ENCODE results near the gene RNF32. TPM values are rescaled to one million over a fixed set of nuclear protein-coding genes. Genes with fewer than 3 reads are reported as not detected.
"Not testable (repeated sequence)": the region's sequence is repeated elsewhere in the genome, so short reads cannot be mapped to it uniquely, and the experiment has no call there.

Gene RNF32
- polyA plus RNA-seq, 1 donor (not counting 4 experiments of a cell fraction or from before 2014, with no cell fraction given): 0.34 TPM

DNA sequence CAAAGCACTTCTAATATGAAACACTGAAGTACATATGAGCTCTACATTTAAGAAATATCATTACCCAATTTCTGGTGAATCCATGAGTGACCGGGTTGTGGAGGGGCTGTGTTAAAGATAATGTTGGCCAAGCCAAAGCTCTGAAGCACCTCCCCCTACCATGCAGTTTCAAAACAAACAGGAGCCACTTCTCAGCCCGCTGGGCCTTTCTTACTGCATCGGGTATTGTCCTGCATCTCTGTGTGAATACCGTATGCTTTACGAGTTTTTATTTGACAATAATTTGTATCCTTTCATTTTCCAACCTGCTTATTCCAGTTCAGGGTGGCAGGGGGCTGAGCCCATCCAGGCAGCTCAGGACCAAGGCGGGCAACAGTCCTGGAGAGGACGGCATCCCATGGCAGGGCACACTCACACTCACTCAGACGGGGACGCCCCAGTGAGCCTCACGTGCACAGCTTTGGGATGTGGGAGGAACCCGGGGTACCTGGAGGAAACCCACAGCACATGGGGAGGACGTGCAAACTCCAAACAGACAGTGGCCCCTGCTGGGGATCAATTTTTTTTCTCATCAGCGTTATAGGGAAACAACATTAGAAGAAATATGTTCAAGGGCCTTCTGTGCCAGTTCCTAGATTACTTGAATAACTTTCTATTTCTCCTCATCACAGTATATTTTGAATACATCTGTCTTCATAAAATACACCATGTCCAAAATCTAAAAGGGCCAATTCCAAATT is 1.9 kb downstream of the RNF32 start:
- no peaks in the 10 kb centered on the region for H3K79me2 ChIP-seq (ENCODE audit: control insufficient read depth, insufficient read depth, low read length)
- no peak overlapping the region for H3K27ac ChIP-seq (ENCODE audit: control insufficient read depth, insufficient read depth, low read length)
- DNase-seq (ENCODE audit: low read depth, low spot score) (no peak), FAIRE-seq (no peak)
- H3K4me2 ChIP-seq (ENCODE audit: control insufficient read depth, extremely low read depth, insufficient read depth, low read depth, low read length): no peak overlapping the region
- no peak overlapping the region for H3K4me3 ChIP-seq (ENCODE audit: control insufficient read depth in 2 of 3, extremely low read depth in 1 of 3, insufficient read depth in 2 of 3, low read depth in 1 of 3, low read length in 3 of 3)
- H3K9me3 ChIP-seq (ENCODE audit: control insufficient read depth, low read depth, low read length): no peaks in the 10 kb centered on the region
- peaks cover 3% of the 10 kb centered on the region for H3K4me1 ChIP-seq (ENCODE audit: control insufficient read depth, extremely low read depth, insufficient read depth, low read length)
- no peak overlapping the region for H3K9ac ChIP-seq (ENCODE audit: control insufficient read depth, extremely low read depth, insufficient read depth, low read length)
- H3K27me3 ChIP-seq (ENCODE audit: control insufficient read depth, extremely low read depth, insufficient read depth, low read length): no peaks in the 10 kb centered on the region
- no peaks in the 10 kb centered on the region for H4K20me1 ChIP-seq (ENCODE audit: control insufficient read depth, extremely low read depth, insufficient read depth, low read length)
- TF ChIP-seq, protein P1, sequence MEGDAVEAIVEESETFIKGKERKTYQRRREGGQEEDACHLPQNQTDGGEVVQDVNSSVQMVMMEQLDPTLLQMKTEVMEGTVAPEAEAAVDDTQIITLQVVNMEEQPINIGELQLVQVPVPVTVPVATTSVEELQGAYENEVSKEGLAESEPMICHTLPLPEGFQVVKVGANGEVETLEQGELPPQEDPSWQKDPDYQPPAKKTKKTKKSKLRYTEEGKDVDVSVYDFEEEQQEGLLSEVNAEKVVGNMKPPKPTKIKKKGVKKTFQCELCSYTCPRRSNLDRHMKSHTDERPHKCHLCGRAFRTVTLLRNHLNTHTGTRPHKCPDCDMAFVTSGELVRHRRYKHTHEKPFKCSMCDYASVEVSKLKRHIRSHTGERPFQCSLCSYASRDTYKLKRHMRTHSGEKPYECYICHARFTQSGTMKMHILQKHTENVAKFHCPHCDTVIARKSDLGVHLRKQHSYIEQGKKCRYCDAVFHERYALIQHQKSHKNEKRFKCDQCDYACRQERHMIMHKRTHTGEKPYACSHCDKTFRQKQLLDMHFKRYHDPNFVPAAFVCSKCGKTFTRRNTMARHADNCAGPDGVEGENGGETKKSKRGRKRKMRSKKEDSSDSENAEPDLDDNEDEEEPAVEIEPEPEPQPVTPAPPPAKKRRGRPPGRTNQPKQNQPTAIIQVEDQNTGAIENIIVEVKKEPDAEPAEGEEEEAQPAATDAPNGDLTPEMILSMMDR (optimal IDR thresholded peaks at IDR 0.05 in 1 of 3, IDR thresholded peaks at IDR 0.05 in 1 of 3, conservative IDR thresholded peaks at IDR 0.05 in 1 of 3; ENCODE audit: extremely low read depth in 1 of 3, insufficient read depth in 2 of 3, low read length in 3 of 3): no peak
- H3K36me3 ChIP-seq (ENCODE audit: control insufficient read depth in 2 of 2, extremely low read depth in 1 of 2, insufficient read depth in 2 of 2, low read length in 2 of 2): no peaks in the 10 kb centered on the region
- dilution Hi-C loops (cut with MboI; ENCODE audit: extremely low pct_ligation_motif_present, low sequenced_read_pairs): no loop called here
- no peak overlapping the region for H2AFZ ChIP-seq (ENCODE audit: control insufficient read depth, low read length)
- no peaks in the 10 kb centered on the region for H3K9me1 ChIP-seq (ENCODE audit: control insufficient read depth, extremely low read depth, insufficient read depth, low read length)

- H3K9me1 ChIP-seq (ENCODE audit: control insufficient read depth, extremely low read depth, insufficient read depth, low read length); FAIRE-seq; H3K9me3 ChIP-seq (ENCODE audit: control insufficient read depth, low read depth, low read length); H3K36me3 ChIP-seq (ENCODE audit: control insufficient read depth in 2 of 2, extremely low read depth in 1 of 2, insufficient read depth in 2 of 2, low read length in 2 of 2); H3K79me2 ChIP-seq (ENCODE audit: control insufficient read depth, insufficient read depth, low read length); H3K9ac ChIP-seq (ENCODE audit: control insufficient read depth, extremely low read depth, insufficient read depth, low read length); H4K20me1 ChIP-seq (ENCODE audit: control insufficient read depth, extremely low read depth, insufficient read depth, low read length); DNase-seq (ENCODE audit: low read depth, low spot score); H2AFZ ChIP-seq (ENCODE audit: control insufficient read depth, low read length); H3K4me1 ChIP-seq (ENCODE audit: control insufficient read depth, extremely low read depth, insufficient read depth, low read length); H3K27ac ChIP-seq (ENCODE audit: control insufficient read depth, insufficient read depth, low read length); H3K4me3 ChIP-seq (ENCODE audit: control insufficient read depth in 2 of 3, extremely low read depth in 1 of 3, insufficient read depth in 2 of 3, low read depth in 1 of 3, low read length in 3 of 3); H3K27me3 ChIP-seq (ENCODE audit: control insufficient read depth, extremely low read depth, insufficient read depth, low read length); H3K4me2 ChIP-seq (ENCODE audit: control insufficient read depth, extremely low read depth, insufficient read depth, low read depth, low read length); dilution Hi-C loops (cut with MboI; ENCODE audit: extremely low pct_ligation_motif_present, low sequenced_read_pairs): not testable (repeated sequence)
These were observed 6.8 kb downstream of the RNF32 start for GRCh38 chr7:156647330-156647729.

- no peak for DNase-seq (ENCODE audit: low read depth, low spot score)
- no peaks in the 10 kb centered on the region for H4K20me1 ChIP-seq (ENCODE audit: control insufficient read depth, extremely low read depth, insufficient read depth, low read length)
- H3K27ac ChIP-seq (ENCODE audit: control insufficient read depth, insufficient read depth, low read length): no peak overlapping the region
- H3K4me1 ChIP-seq (ENCODE audit: control insufficient read depth, extremely low read depth, insufficient read depth, low read length): no peaks in the 10 kb centered on the region
- no peak overlapping the region for H2AFZ ChIP-seq (ENCODE audit: control insufficient read depth, low read length)
- no peaks in the 10 kb centered on the region for H3K9me3 ChIP-seq (ENCODE audit: control insufficient read depth, low read depth, low read length)
- H3K79me2 ChIP-seq (ENCODE audit: control insufficient read depth, insufficient read depth, low read length): no peaks in the 10 kb centered on the region
- TF ChIP-seq, protein P1 (optimal IDR thresholded peaks at IDR 0.05 in 1 of 3, IDR thresholded peaks at IDR 0.05 in 1 of 3, conservative IDR thresholded peaks at IDR 0.05 in 1 of 3; ENCODE audit: extremely low read depth in 1 of 3, insufficient read depth in 2 of 3, low read length in 3 of 3): peak in 2 of 3 experiments; percentile 15 to 25
- TF ChIP-seq EZH2 (IDR thresholded peaks at IDR 0.05; ENCODE audit: low read length): no peak
- H3K9ac ChIP-seq (ENCODE audit: control insufficient read depth, extremely low read depth, insufficient read depth, low read length): no peak overlapping the region
- H3K27me3 ChIP-seq (ENCODE audit: control insufficient read depth, extremely low read depth, insufficient read depth, low read length): no peaks in the 10 kb centered on the region
- dilution Hi-C loops (cut with MboI; ENCODE audit: extremely low pct_ligation_motif_present, low sequenced_read_pairs): no loop called here
- H3K9me1 ChIP-seq (ENCODE audit: control insufficient read depth, extremely low read depth, insufficient read depth, low read length): no peaks in the 10 kb centered on the region
- H3K36me3 ChIP-seq (ENCODE audit: control insufficient read depth in 2 of 2, extremely low read depth in 1 of 2, insufficient read depth in 2 of 2, low read length in 2 of 2): no peaks in the 10 kb centered on the region
- no peak for FAIRE-seq
- H3K4me2 ChIP-seq (ENCODE audit: control insufficient read depth, extremely low read depth, insufficient read depth, low read depth, low read length): no peak overlapping the region
- no peak overlapping the region for H3K4me3 ChIP-seq (ENCODE audit: control insufficient read depth in 2 of 3, extremely low read depth in 1 of 3, insufficient read depth in 2 of 3, low read depth in 1 of 3, low read length in 3 of 3)
These were observed 9.5 kb downstream of the RNF32 start for GRCh38 chr7:156650042-156650441.
